Measurements from ENCODE around the gene LAMA3. TPM values are rescaled to one million over a fixed set of nuclear protein-coding genes. Genes with fewer than 3 reads are reported as not detected.
"Not testable (repeated sequence)": the region's sequence is repeated elsewhere in the genome, so short reads cannot be mapped to it uniquely, and the experiment has no call there.

The LAMA3 gene
- total RNA-seq, 2 experiments from 2014 or later, result 0.05 to 0.18 TPM

DNA sequence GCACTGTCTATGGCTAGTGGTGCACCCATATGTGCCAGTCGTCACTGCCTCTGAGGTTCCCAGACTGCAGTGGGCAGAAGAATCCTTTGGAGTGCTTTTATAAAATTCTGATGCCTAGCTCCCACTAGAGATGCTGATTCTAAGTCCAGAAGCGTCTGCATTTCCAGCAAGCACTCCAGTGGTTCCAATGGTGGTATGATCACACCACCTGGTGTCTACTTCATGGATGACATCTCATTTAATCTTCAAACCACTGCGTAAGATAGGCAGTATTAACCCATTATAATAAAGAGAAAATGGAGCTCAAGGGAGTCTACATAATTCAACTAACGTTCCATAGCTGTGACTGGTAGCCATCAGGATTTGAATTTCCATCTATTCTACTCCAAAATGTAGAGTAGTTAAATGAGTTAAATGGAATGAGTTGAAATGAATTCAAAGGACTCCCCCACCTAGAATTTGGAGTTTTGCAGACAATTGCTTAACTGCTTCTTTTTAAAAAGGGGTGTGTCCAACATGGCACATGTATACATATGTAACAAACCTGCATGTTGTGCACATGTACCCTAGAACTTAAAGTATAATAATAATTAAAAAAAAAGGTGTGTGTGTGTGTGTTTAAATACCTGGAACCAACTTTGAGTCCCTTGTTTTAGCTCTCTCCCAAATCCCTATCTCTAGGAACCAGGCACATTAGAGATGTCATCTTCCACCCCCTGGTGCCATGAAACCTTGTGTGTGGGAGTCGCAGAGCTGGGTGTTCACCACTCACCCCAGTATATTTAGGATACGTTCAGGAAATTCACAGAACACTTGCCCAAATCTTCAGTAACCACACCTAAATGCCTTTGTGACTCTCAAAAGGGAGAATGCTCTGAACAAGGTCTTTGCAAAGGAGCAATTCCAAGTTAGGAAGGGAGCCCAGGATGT is 14.1 kb downstream of the LAMA3 start:
- H3K9me3 Mint-ChIP-seq, result peaks cover 4% of the 10 kb centered on the region
- CTCF ChIA-PET, result interaction anchor here (0.5 to 4.2 kb wide), 22 partner anchors 9 to 215 kb away, joined by 3 to 32 read pairs (median 3); partner anchors contain the start of gene NPC1
- POLR2A ChIA-PET, result interaction anchor here (1.6 kb wide), 1 partner anchor 76 kb away, joined by 3 read pairs; no protein-coding TSS in a partner anchor
- H3K4me1 Mint-ChIP-seq, result peaks cover 2% of the 10 kb centered on the region
- H3K27me3 Mint-ChIP-seq, result peaks cover 47% of the 10 kb centered on the region
- peak; percentile 22 for DNase-seq
- no peak overlapping the region for H3K4me3 Mint-ChIP-seq
- no peak overlapping the region for H3K27ac Mint-ChIP-seq
- peaks cover 4% of the 10 kb centered on the region for H3K36me3 Mint-ChIP-seq (ENCODE audit: low read depth)

DNA sequence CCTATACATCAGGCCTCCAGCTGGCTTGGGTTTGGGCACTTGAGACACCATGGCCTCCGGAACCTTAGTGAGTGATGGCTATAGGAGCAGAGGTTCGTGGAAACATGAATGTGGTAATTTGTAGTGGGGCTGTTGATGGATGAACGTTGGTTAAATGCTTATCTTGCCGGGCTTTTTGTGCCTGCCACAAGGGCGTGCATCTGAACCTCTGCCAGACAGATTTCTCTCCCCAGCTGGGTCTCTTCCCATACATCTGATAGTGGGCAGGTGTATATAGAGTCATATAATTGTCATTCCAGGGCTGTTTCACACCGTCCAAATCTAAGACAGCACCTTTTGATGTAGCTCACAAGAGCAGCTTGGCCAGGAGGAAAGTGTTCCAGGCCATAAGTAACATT is 14.7 kb downstream of the LAMA3 start:
- Mint-ChIP-seq H3K4me3 (no peak overlapping the region), H3K36me3 (ENCODE audit: low read depth) (peaks cover 4% of the 10 kb centered on the region), H3K9me3 (peaks cover 4% of the 10 kb centered on the region), H3K4me1 (no peaks in the 10 kb centered on the region), H3K27me3 (peaks cover 47% of the 10 kb centered on the region), H3K27ac (no peak overlapping the region)
- CTCF ChIA-PET, result interaction anchor here (1.7 to 4.2 kb wide), 7 partner anchors 76 to 214 kb away, joined by 5 to 32 read pairs (median 10); no protein-coding TSS in a partner anchor
- no peak for DNase-seq
- POLR2A ChIA-PET, result interaction anchor here (1.6 kb wide), 1 partner anchor 77 kb away, joined by 3 read pairs; no protein-coding TSS in a partner anchor

DNA sequence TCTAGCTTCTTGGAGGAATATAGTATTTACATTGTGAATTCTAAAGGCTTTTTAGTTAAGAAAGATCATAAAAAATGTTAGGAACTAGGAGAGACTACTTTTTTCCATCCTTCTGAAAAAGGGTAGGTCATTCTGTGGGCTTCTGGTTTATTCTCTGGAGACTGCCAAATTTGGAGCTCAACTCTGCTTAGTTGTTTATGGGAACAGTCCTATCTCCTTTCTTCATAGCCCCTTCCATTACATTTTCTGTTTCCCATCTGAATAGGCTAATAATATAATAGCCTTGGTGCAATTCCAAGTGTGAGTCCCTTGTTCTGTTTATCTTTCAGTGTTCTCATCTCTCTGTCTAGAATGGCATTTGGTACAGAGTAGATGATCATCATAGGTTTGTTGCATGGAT is 15.6 kb downstream of the LAMA3 start:
- Mint-ChIP-seq H3K27ac (no peak overlapping the region), H3K4me1 (no peaks in the 10 kb centered on the region), H3K4me3 (no peak overlapping the region), H3K9me3 (peaks cover 4% of the 10 kb centered on the region), H3K27me3 (peaks cover 51% of the 10 kb centered on the region), H3K36me3 (ENCODE audit: low read depth) (peaks cover 4% of the 10 kb centered on the region)
- ChIA-PET CTCF (interaction anchor here (2.9 to 4.2 kb wide), 2 partner anchors 83 to 214 kb away, joined by 11 to 32 read pairs; no protein-coding TSS in a partner anchor), POLR2A (no interaction called here)
- DNase-seq, result no peak

DNA sequence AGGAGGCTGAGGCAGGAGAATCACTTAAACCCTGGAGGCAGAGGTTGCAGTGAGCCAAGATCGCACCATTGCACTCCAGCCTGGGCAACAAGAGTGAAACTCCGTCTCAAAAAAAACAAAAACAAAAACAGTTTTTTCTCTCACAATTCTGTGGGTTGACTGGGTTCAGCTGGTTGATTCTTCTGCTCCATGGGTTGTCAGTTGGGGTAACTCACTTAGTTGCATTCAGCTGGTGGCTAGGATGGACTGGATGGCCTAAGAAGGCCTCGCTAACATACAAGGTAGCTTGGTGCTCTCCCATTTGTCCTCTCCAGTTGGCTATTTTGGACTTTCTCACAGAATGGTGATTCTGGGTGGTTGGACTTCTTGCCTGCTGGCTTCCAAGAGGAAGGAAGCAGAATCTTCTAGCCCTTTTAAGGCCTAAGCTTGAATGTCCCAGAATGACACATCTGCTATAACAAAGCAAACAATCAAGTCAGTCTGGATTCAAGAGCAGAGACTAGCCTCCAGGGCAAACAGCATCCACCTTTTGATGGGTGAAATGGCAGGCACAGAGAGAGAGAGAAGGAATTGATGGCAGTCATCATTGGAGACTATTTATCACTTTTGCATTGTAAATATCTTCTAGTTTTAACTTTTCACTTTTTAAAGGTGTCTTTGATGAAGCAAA is 17.9 kb downstream of the LAMA3 start:
- POLR2A ChIA-PET, result interaction anchor here (1.2 kb wide), 1 partner anchor 18 kb away, joined by 3 read pairs; the partner anchor contains the start of gene LAMA3
- H3K27me3 Mint-ChIP-seq, result peaks cover 40% of the 10 kb centered on the region
- peaks cover 8% of the 10 kb centered on the region for H3K4me1 Mint-ChIP-seq
- DNase-seq, result no peak
- no peak overlapping the region for H3K4me3 Mint-ChIP-seq
- H3K9me3 Mint-ChIP-seq, result peaks cover 4% of the 10 kb centered on the region
- peaks cover 4% of the 10 kb centered on the region for H3K36me3 Mint-ChIP-seq (ENCODE audit: low read depth)
- CTCF ChIA-PET, result interaction anchor here (0.6 kb wide), 1 partner anchor 1685 kb away, joined by 4 read pairs; no protein-coding TSS in a partner anchor
- H3K27ac Mint-ChIP-seq, result no peak overlapping the region

DNA sequence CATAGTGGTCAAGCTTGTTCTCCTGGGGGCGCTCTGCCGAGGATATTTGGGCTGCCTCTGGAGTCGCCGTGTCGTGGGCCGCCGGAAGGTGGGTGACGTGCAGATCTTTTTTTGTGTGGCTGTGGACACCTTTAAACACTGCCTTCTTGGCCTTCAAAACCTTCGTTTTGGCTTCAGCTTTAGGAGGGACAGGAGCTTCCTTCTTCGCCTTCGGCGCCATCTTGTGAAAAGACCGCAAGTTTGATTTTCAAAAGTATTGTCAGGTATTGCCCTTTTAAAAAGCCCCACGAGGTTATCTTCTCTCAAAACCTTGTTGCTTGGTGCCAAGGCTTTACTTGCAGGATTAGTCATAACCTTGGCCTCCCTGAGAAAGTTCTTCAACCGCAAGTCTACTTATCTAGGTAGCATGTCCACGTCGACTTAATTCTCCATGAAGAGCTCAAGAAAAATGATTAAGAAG is 20.8 kb downstream of the LAMA3 start:
- Mint-ChIP-seq H3K27me3 (peaks cover 24% of the 10 kb centered on the region), H3K4me1 (peaks cover 22% of the 10 kb centered on the region), H3K4me3 (no peak overlapping the region), H3K27ac (no peak overlapping the region), H3K36me3 (ENCODE audit: low read depth) (peaks cover 4% of the 10 kb centered on the region), H3K9me3 (peaks cover 4% of the 10 kb centered on the region)
- ChIA-PET POLR2A (no interaction called here), CTCF (interaction anchor here (0.6 kb wide), 1 partner anchor 734 kb away, joined by 3 read pairs; no protein-coding TSS in a partner anchor)
- DNase-seq, result no peak

DNA sequence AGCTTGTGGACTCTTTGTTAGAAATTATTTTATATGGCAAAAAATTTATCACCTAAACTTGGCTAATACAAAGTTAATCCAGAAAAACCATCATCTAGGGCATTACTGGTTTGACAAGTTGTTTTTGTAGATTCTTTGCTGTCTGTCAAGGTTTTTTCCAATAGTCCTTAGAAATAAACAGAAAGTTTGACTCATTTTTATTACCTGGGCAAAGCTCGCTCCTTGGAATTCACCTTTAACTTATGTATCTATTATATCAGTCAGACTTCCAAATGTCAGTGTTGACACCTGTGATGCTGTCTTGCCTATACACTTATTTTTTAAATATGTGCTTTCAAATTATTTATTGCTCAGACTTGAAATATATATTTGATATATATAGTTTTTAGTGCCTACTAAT is 21.7 kb downstream of the LAMA3 start:
- ChIA-PET CTCF (interaction anchor here (1.0 kb wide), 1 partner anchor 208 kb away, joined by 4 read pairs; no protein-coding TSS in a partner anchor), POLR2A (no interaction called here)
- peaks cover 22% of the 10 kb centered on the region for H3K4me1 Mint-ChIP-seq
- H3K36me3 Mint-ChIP-seq (ENCODE audit: low read depth), result peaks cover 4% of the 10 kb centered on the region
- H3K4me3 Mint-ChIP-seq, result no peak overlapping the region
- H3K9me3 Mint-ChIP-seq, result peaks cover 4% of the 10 kb centered on the region
- H3K27ac Mint-ChIP-seq, result no peak overlapping the region
- peaks cover 21% of the 10 kb centered on the region for H3K27me3 Mint-ChIP-seq
- DNase-seq, result no peak

DNA sequence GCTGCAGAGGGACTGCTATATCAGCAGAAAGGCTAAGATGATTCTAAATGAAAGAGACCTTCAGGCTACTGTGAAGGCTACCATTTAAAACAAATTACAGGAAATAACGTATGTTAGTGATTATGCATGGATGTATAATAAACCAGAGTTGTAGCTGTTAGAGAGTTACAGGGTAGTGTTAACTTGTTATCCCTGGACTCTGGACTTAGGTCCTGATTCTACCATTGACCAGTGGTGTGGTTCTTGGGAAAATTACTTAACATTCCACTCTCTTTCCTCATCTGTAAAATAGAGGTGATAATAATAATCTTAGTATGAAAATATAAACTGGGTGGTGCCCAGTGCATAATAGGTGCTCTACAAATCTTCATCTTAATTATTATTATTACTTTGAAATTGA is 22.2 kb downstream of the LAMA3 start:
- ChIA-PET CTCF (interaction anchor here (1.0 kb wide), 1 partner anchor 207 kb away, joined by 4 read pairs; no protein-coding TSS in a partner anchor), POLR2A (no interaction called here)
- Mint-ChIP-seq H3K4me1 (peaks cover 22% of the 10 kb centered on the region), H3K27me3 (peaks cover 21% of the 10 kb centered on the region), H3K4me3 (no peak overlapping the region), H3K9me3 (peaks cover 4% of the 10 kb centered on the region), H3K36me3 (ENCODE audit: low read depth) (peaks cover 4% of the 10 kb centered on the region), H3K27ac (no peak overlapping the region)
- DNase-seq, result no peak

DNA sequence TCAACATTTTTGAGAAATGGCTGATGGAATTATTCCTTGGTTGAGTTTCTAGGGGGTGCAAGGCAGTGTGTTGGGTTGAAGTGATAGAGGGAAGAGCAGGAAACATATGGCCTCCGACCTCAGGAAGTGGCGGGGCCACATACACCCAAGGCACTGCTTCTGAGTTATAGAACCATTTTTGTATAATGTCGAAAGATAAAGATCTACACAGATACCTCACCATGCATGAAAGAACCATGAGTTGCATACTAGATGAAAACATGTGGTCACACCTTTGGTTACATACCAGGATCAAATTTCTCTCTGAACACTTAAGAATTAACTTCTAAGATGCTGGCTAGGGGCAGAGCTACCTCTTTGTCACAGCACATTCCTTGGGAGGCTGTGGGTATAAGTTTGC is 23.2 kb downstream of the LAMA3 start:
- ChIA-PET POLR2A (no interaction called here), CTCF (interaction anchor here (0.8 kb wide), 1 partner anchor 9 kb away, joined by 3 read pairs; no protein-coding TSS in a partner anchor)
- Mint-ChIP-seq H3K4me3 (no peak overlapping the region), H3K9me3 (no peaks in the 10 kb centered on the region), H3K36me3 (ENCODE audit: low read depth) (no peaks in the 10 kb centered on the region), H3K27ac (no peak overlapping the region), H3K27me3 (peaks cover 19% of the 10 kb centered on the region), H3K4me1 (peaks cover 22% of the 10 kb centered on the region)
- DNase-seq, result peak; percentile 61

DNA sequence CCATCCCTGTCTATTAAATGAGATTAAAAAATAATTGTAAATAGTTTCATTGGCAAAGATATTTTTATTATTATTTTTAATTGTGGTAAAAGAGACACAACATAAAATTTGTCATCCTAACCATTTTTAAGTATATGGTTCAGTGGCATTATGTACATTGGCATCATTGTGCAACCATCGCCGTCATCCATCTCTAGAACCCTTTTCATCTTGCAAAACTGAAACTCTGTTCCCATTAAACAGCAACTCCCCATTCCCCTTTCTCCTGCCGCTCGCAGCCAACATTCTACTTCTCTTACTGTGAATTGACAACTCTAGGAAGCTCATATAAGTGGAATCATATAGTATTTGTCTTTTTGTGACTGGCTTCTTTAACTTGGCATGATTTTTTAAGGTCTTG is 25.3 kb downstream of the LAMA3 start:
- ChIA-PET POLR2A (no interaction called here), CTCF (interaction anchor here (1.3 kb wide), 1 partner anchor 204 kb away, joined by 3 read pairs; no protein-coding TSS in a partner anchor)
- peaks cover 18% of the 10 kb centered on the region for H3K27me3 Mint-ChIP-seq
- H3K4me3 Mint-ChIP-seq, result no peak overlapping the region
- no peak overlapping the region for H3K27ac Mint-ChIP-seq
- H3K9me3 Mint-ChIP-seq, result no peaks in the 10 kb centered on the region
- peaks cover 22% of the 10 kb centered on the region for H3K4me1 Mint-ChIP-seq
- DNase-seq, result no peak
- H3K36me3 Mint-ChIP-seq (ENCODE audit: low read depth), result no peaks in the 10 kb centered on the region

DNA sequence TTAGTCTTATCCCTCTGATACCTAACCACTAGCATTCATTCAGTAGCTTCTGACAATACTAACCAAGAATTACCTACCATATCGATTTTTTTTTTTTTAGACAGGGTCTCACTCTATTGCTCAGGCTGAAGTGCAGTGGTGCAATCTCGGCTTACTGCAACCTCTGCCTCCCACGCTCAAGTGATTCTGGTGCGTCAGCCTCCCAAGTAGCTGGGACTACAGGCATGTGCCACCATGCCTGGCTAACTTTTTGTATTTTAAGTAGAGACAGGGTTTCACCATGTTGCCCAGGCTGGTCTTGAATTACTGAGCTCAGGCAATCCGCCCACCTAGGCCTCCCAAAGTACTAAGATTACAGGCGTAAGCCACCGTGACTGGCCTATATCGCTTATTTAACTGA is 26.8 kb downstream of the LAMA3 start:
- CTCF ChIA-PET, result interaction anchor here (1.3 kb wide), 1 partner anchor 203 kb away, joined by 3 read pairs; no protein-coding TSS in a partner anchor
- H3K4me3 Mint-ChIP-seq; H3K27ac Mint-ChIP-seq; DNase-seq; H3K36me3 Mint-ChIP-seq (ENCODE audit: low read depth); H3K9me3 Mint-ChIP-seq; POLR2A ChIA-PET: not testable (repeated sequence)
- Mint-ChIP-seq H3K4me1 (peaks cover 18% of the 10 kb centered on the region), H3K27me3 (peaks cover 19% of the 10 kb centered on the region)

DNA sequence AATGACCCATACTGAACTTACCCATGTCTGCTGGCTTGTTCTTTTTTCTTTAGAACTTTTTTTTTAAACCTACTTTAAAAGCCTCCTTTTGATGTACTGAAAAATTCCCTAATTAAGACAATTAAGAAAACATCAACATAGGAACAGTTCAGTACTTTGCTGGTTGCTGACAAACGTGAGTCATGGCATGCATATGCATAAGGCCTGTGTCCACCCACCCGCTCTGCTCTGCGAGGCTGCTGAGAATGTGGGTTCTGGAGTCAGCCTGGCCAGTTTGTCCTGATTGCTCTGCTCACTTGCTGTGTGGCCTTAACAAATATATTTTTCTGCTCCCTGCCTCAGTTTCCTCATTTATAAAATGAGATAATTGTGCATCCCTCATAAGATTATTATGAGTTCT is 27.3 kb downstream of the LAMA3 start:
- H3K27ac Mint-ChIP-seq, result no peak overlapping the region
- CTCF ChIA-PET, result no interaction called here
- H3K36me3 Mint-ChIP-seq (ENCODE audit: low read depth), result no peaks in the 10 kb centered on the region
- DNase-seq, result no peak
- H3K27me3 Mint-ChIP-seq, result peaks cover 23% of the 10 kb centered on the region
- peaks cover 18% of the 10 kb centered on the region for H3K4me1 Mint-ChIP-seq
- POLR2A ChIA-PET, result no interaction called here
- no peak overlapping the region for H3K4me3 Mint-ChIP-seq
- H3K9me3 Mint-ChIP-seq, result no peaks in the 10 kb centered on the region

DNA sequence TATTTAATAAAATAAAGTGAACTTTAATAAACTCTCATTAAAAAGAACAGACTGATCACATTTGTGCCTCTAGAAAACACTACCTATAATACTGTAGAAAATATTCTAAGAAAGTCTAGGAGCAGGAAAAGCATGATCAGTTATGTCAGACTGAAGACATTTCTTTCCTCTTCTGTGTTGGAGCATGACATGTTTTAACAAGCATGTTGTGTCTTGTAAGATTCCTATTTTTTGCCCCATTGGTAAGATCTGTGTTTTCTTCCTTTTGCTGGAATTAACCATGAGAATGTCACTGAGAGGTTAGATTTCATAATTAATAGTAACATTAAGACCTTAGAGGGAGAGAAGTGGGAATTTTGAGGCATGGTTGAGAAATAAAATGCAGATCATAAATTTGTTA is 27.7 kb downstream of the LAMA3 start:
- H3K4me1 Mint-ChIP-seq, result peaks cover 15% of the 10 kb centered on the region
- POLR2A ChIA-PET, result no interaction called here
- peaks cover 27% of the 10 kb centered on the region for H3K27me3 Mint-ChIP-seq
- DNase-seq, result no peak
- no peak overlapping the region for H3K27ac Mint-ChIP-seq
- CTCF ChIA-PET, result interaction anchor here (0.7 kb wide), 1 partner anchor 42 kb away, joined by 4 read pairs; no protein-coding TSS in a partner anchor
- H3K36me3 Mint-ChIP-seq (ENCODE audit: low read depth), result no peaks in the 10 kb centered on the region
- no peaks in the 10 kb centered on the region for H3K9me3 Mint-ChIP-seq
- no peak overlapping the region for H3K4me3 Mint-ChIP-seq

DNA sequence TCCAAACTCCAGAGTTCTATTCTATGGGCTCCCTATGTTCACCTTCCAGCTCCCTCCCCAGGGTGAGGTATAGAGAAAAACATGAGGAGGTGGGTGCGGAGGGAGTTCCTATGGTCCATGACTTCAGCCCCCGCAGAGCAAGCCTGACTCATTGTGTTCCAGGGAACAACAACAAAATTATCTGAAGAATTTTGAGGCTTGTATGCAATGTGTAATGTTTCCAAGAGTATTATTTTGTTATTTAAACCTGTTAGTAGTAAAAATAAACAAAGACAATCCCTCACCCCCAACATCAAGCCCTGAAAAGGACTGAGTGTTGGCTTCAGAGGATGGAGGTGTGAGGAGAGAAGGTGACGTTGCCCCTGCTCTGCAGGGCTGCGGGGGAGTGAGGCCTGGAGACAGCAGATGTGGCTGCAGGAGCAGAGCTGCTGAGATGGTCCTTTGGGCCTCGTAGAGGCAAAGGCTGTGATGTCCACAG is 29.0 kb downstream of the LAMA3 start:
- Mint-ChIP-seq H3K4me3 (no peak overlapping the region), H3K36me3 (ENCODE audit: low read depth) (no peaks in the 10 kb centered on the region), H3K9me3 (no peaks in the 10 kb centered on the region), H3K4me1 (peaks cover 3% of the 10 kb centered on the region), H3K27me3 (peaks cover 35% of the 10 kb centered on the region), H3K27ac (no peak overlapping the region)
- POLR2A ChIA-PET, result no interaction called here
- CTCF ChIA-PET, result no interaction called here
- DNase-seq, result no peak

Data from activated CD4-positive, alpha-beta memory T cell treated with anti-CD3 and anti-CD28 coated beads, Interleukin-2, amount 10 ng/mL, durations not matched to agents 7 days and 5 days (primary cell).